ENCODE measurements around the gene LDHA. TPM values are rescaled to one million over a fixed set of nuclear protein-coding genes. Genes with fewer than 3 reads are reported as not detected.

Gene LDHA
- total RNA-seq, 4 donors from 2014 or later: 220 to 579 (median 534) TPM

- no peak overlapping the region for H3K4me3 ChIP-seq
- H3K4me1 ChIP-seq: no peaks in the 10 kb centered on the region
- peak in 1 of 3 donors; percentile 64 for DNase-seq
- H3K9me3 ChIP-seq: no peaks in the 10 kb centered on the region
- TF ChIP-seq POLR2A (IDR thresholded peaks at IDR 0.05) (no peak), CTCF (IDR thresholded peaks at IDR 0.05) (no peak)
- no peaks in the 10 kb centered on the region for H3K27me3 ChIP-seq
- H3K27ac ChIP-seq: peak overlapping the region in 1 of 4 donors; percentile 45
- H3K36me3 ChIP-seq: no peaks in the 10 kb centered on the region
These were observed 63.1 kb downstream of the LDHA start for GRCh38 chr11:18457450-18457849.

Small RNA genes lying within 50 kb of the gene (small RNA-seq; reads per million reads assigned to genes)
- gene MIR3159: 0.35 to 1.1 reads per million in 2 donors

Other genes with a start within 250 kb of the LDHA start
- not detected for gene MRGPRX4, start 221.7 kb upstream of the LDHA start, total RNA-seq
- not detected for gene SAA4, start 157.8 kb upstream of the LDHA start, total RNA-seq
- 1 to 10 TPM in 1 of 4 donors, not detected in 3; 3.9 TPM for gene SAA2, start 145.9 kb upstream of the LDHA start, total RNA-seq
- 1 to 10 TPM in 1 of 4 donors, not detected in 3; 4.7 TPM for gene SAA1, start 128.3 kb upstream of the LDHA start, total RNA-seq
- 10 to 100 TPM; 17.6 to 49.9 (median 38.0) TPM for gene HPS5, start 72.4 kb upstream of the LDHA start, total RNA-seq
- 10 to 100 TPM; 57.2 to 69.1 (median 63.7) TPM for gene GTF2H1, start 72.0 kb upstream of the LDHA start, total RNA-seq
- gene LDHC, start 17.8 kb downstream of the LDHA start, total RNA-seq: not detected
- not detected for gene LDHAL6A, start 61.3 kb downstream of the LDHA start, total RNA-seq
- gene TSG101, start 132.4 kb downstream of the LDHA start, total RNA-seq: 10 to 100 TPM; 61.8 to 73.5 (median 67.6) TPM
- 10 to 100 TPM; 19.9 to 34.7 (median 26.3) TPM for gene UEVLD, start 194.2 kb downstream of the LDHA start, total RNA-seq
- not detected for gene MISFA, start 205.2 kb downstream of the LDHA start, total RNA-seq
- gene SPTY2D1, start 239.8 kb downstream of the LDHA start, total RNA-seq: 10 to 100 TPM; 14.2 to 19.3 (median 17.8) TPM